ENCODE data around the gene ARHGEF25. TPM values are rescaled to one million over a fixed set of nuclear protein-coding genes. Genes with fewer than 3 reads are reported as not detected.
"Not testable (repeated sequence)": the region's sequence is repeated elsewhere in the genome, so short reads cannot be mapped to it uniquely, and the experiment has no call there.

The ARHGEF25 gene
- total and polyA plus RNA-seq, 2 of the 4 experiments (the other 2 are of a cell fraction) = 6.3 to 17.9 TPM

- H3K56ac ChIP-seq (ENCODE audit: extremely low read depth, insufficient read depth, low read length); BruUV-seq (replicated peaks); H3K27me3 ChIP-seq (ENCODE audit: control insufficient read depth, insufficient read depth, low read length); CTCF ChIA-PET; POLR2A ChIA-PET (ENCODE audit: unreplicated experiment); H3K4me2 ChIP-seq (ENCODE audit: low read depth, low read length); H2AK5ac ChIP-seq (ENCODE audit: low read depth, low read length); H2AFZ ChIP-seq (replicated peaks; ENCODE audit: low read length, poor library complexity); DNase-seq; H2BK120ac ChIP-seq (ENCODE audit: low read depth, low read length); H2BK15ac ChIP-seq (ENCODE audit: low read depth, low read length); H4K8ac ChIP-seq (ENCODE audit: low read depth in 2 of 2, low read length in 2 of 2); intact Hi-C loops (cut with micrococcal nuclease); in situ Hi-C loops (cut with MboI; ENCODE audit: low sequenced_read_pairs); H4K5ac ChIP-seq (ENCODE audit: low read depth, low read length); ATAC-seq (ENCODE audit: low read depth); H3K9me3 ChIP-seq (ENCODE audit: control insufficient read depth, insufficient read depth, low read length); H3K14ac ChIP-seq (replicated peaks; ENCODE audit: low read depth, low read length); H3K27ac ChIP-seq (ENCODE audit: insufficient read depth, low read length); H3K4me3 ChIP-seq (ENCODE audit: insufficient read depth, low read depth, low read length); H2BK5ac ChIP-seq (ENCODE audit: low read depth, low read length, poor library complexity, severe bottlenecking); H3K4me1 ChIP-seq (ENCODE audit: control insufficient read depth, insufficient read depth, low read length); H3K9me1 ChIP-seq (ENCODE audit: insufficient read depth, low read length); H3K79me1 ChIP-seq (ENCODE audit: low read depth in 1 of 2, low read length in 2 of 2); H2AK9ac ChIP-seq (replicated peaks; ENCODE audit: low read depth, low read length, poor library complexity); H4K91ac ChIP-seq (ENCODE audit: insufficient read depth, low read depth, low read length); H4K20me1 ChIP-seq (ENCODE audit: insufficient read depth, low read length); H2BK20ac ChIP-seq (ENCODE audit: low read depth, low read length); H3K36me3 ChIP-seq (ENCODE audit: control insufficient read depth, insufficient read depth, low read length); H3K23ac ChIP-seq (ENCODE audit: low read depth, low read length); H3K9ac ChIP-seq (ENCODE audit: low read depth, low read length); H3K4ac ChIP-seq (ENCODE audit: low read depth, low read length); H3K18ac ChIP-seq (ENCODE audit: low read depth, low read length): not testable (repeated sequence)
- 80% methylated on average over 5 of the region's 34 CpGs; no CpG with 5 or more reads in 1 of the 2 experiments for WGBS, 2 experiments (ENCODE audit: extremely low coverage in 2 of 2, insufficient read length in 1 of 2)
- dilution Hi-C loops (cut with HindIII; ENCODE audit: low sequenced_read_pairs, unreplicated experiment) = loop anchor here (25.0 kb wide), 1 partner anchor 103 kb away; the partner anchor contains the start of gene KIF5A
Observed at GRCh38 chr12:57665066-57665820, 54.0 kb downstream of the ARHGEF25 start.

Other genes with a start within 250 kb of the ARHGEF25 start
- gene R3HDM2, start 180.4 kb upstream of the ARHGEF25 start, total RNA-seq (2012; rRNA removed) = 6.1 and 7.5 TPM in 2 replicates
- 28.4 and 30.2 TPM in 2 replicates for gene R3HDM2, start 180.4 kb upstream of the ARHGEF25 start, polyA plus RNA-seq (2012; rRNA removed)
- not detected in 2 replicates for gene INHBC, start 176.7 kb upstream of the ARHGEF25 start, total RNA-seq (2012; rRNA removed)
- 0.06 and 0.09 TPM in 2 replicates for gene INHBC, start 176.7 kb upstream of the ARHGEF25 start, polyA plus RNA-seq (2012; rRNA removed)
- 0.56 and 0.90 TPM in 2 replicates for gene INHBE, start 156.1 kb upstream of the ARHGEF25 start, total RNA-seq (2012; rRNA removed)
- gene INHBE, start 156.1 kb upstream of the ARHGEF25 start, polyA plus RNA-seq (2012; rRNA removed) = 1.2 and 1.7 TPM in 2 replicates
- 1.3 and 1.4 TPM in 2 replicates for gene GLI1, start 151.7 kb upstream of the ARHGEF25 start, total RNA-seq (2012; rRNA removed)
- gene GLI1, start 151.7 kb upstream of the ARHGEF25 start, polyA plus RNA-seq (2012; rRNA removed) = 3.6 and 3.8 TPM in 2 replicates
- gene ARHGAP9, start 131.6 kb upstream of the ARHGEF25 start, total RNA-seq (2012; rRNA removed) = 0.18 and 0.28 TPM in 2 replicates
- 0.65 and 0.79 TPM in 2 replicates for gene ARHGAP9, start 131.6 kb upstream of the ARHGEF25 start, polyA plus RNA-seq (2012; rRNA removed)
- 127 and 156 TPM in 2 replicates for gene MARS1, start 123.4 kb upstream of the ARHGEF25 start, total RNA-seq (2012; rRNA removed)
- gene MARS1, start 123.4 kb upstream of the ARHGEF25 start, polyA plus RNA-seq (2012; rRNA removed) = 164 and 167 TPM in 2 replicates
- 12.2 and 19.4 TPM in 2 replicates for gene DDIT3, start 90.9 kb upstream of the ARHGEF25 start, total RNA-seq (2012; rRNA removed)
- 29.8 and 54.4 TPM in 2 replicates for gene DDIT3, start 90.9 kb upstream of the ARHGEF25 start, polyA plus RNA-seq (2012; rRNA removed)
- gene MBD6, start 88.6 kb upstream of the ARHGEF25 start, total RNA-seq (2012; rRNA removed) = 0.90 and 1.4 TPM in 2 replicates
- 7.9 and 9.3 TPM in 2 replicates for gene MBD6, start 88.6 kb upstream of the ARHGEF25 start, polyA plus RNA-seq (2012; rRNA removed)
- gene DCTN2, start 64.2 kb upstream of the ARHGEF25 start, total RNA-seq (2012; rRNA removed) = 114 and 125 TPM in 2 replicates
- gene DCTN2, start 64.2 kb upstream of the ARHGEF25 start, polyA plus RNA-seq (2012; rRNA removed) = 107 and 130 TPM in 2 replicates
- under 0.01 and 0.18 TPM in 2 replicates for gene KIF5A, start 61.4 kb upstream of the ARHGEF25 start, total RNA-seq (2012; rRNA removed)
- 0.09 and 0.15 TPM in 2 replicates for gene KIF5A, start 61.4 kb upstream of the ARHGEF25 start, polyA plus RNA-seq (2012; rRNA removed)
- gene PIP4K2C, start 20.2 kb upstream of the ARHGEF25 start, total RNA-seq (2012; rRNA removed) = 12.5 and 14.4 TPM in 2 replicates
- 20.0 and 23.1 TPM in 2 replicates for gene PIP4K2C, start 20.2 kb upstream of the ARHGEF25 start, polyA plus RNA-seq (2012; rRNA removed)
- gene DTX3, start 6.6 kb upstream of the ARHGEF25 start, total RNA-seq (2012; rRNA removed) = 2.8 and 2.9 TPM in 2 replicates
- 13.1 and 14.6 TPM in 2 replicates for gene DTX3, start 6.6 kb upstream of the ARHGEF25 start, polyA plus RNA-seq (2012; rRNA removed)
- 0.18 and 0.28 TPM in 2 replicates for gene B4GALNT1, start 21.8 kb downstream of the ARHGEF25 start, total RNA-seq (2012; rRNA removed)
- 0.62 and 0.66 TPM in 2 replicates for gene B4GALNT1, start 21.8 kb downstream of the ARHGEF25 start, polyA plus RNA-seq (2012; rRNA removed)
- gene OS9, start 82.7 kb downstream of the ARHGEF25 start, total RNA-seq (2012; rRNA removed) = 159 and 182 TPM in 2 replicates
- gene OS9, start 82.7 kb downstream of the ARHGEF25 start, polyA plus RNA-seq (2012; rRNA removed) = 188 and 272 TPM in 2 replicates
- gene AGAP2, start 127.3 kb downstream of the ARHGEF25 start, total RNA-seq (2012; rRNA removed) = 0.18 and 0.28 TPM in 2 replicates
- 0.03 and 0.07 TPM in 2 replicates for gene AGAP2, start 127.3 kb downstream of the ARHGEF25 start, polyA plus RNA-seq (2012; rRNA removed)
- 51.1 and 71.2 TPM in 2 replicates for gene TSPAN31, start 133.6 kb downstream of the ARHGEF25 start, total RNA-seq (2012; rRNA removed)
- 9.9 and 12.3 TPM in 2 replicates for gene TSPAN31, start 133.6 kb downstream of the ARHGEF25 start, polyA plus RNA-seq (2012; rRNA removed)
- gene CDK4, start 140.9 kb downstream of the ARHGEF25 start, total RNA-seq (2012; rRNA removed) = 239 and 297 TPM in 2 replicates
- 252 and 261 TPM in 2 replicates for gene CDK4, start 140.9 kb downstream of the ARHGEF25 start, polyA plus RNA-seq (2012; rRNA removed)
- gene MARCHF9, start 143.7 kb downstream of the ARHGEF25 start, total RNA-seq (2012; rRNA removed) = 1.1 TPM in 2 replicates
- 4.7 and 5.4 TPM in 2 replicates for gene MARCHF9, start 143.7 kb downstream of the ARHGEF25 start, polyA plus RNA-seq (2012; rRNA removed)
- gene CYP27B1, start 155.6 kb downstream of the ARHGEF25 start, total RNA-seq (2012; rRNA removed) = 0.36 and 0.56 TPM in 2 replicates
- 0.80 and 1.3 TPM in 2 replicates for gene CYP27B1, start 155.6 kb downstream of the ARHGEF25 start, polyA plus RNA-seq (2012; rRNA removed)
- 10.8 and 12.4 TPM in 2 replicates for gene METTL1, start 160.7 kb downstream of the ARHGEF25 start, total RNA-seq (2012; rRNA removed)
- 27.5 and 31.4 TPM in 2 replicates for gene METTL1, start 160.7 kb downstream of the ARHGEF25 start, polyA plus RNA-seq (2012; rRNA removed)
- gene EEF1AKMT3, start 161.2 kb downstream of the ARHGEF25 start, total RNA-seq (2012; rRNA removed) = 3.2 and 3.6 TPM in 2 replicates
- gene EEF1AKMT3, start 161.2 kb downstream of the ARHGEF25 start, polyA plus RNA-seq (2012; rRNA removed) = 7.6 and 8.1 TPM in 2 replicates
- 10.8 and 11.5 TPM in 2 replicates for gene TSFM, start 171.4 kb downstream of the ARHGEF25 start, total RNA-seq (2012; rRNA removed)
- 14.0 and 16.3 TPM in 2 replicates for gene TSFM, start 171.4 kb downstream of the ARHGEF25 start, polyA plus RNA-seq (2012; rRNA removed)
- 1.1 and 1.3 TPM in 2 replicates for gene AVIL, start 207.3 kb downstream of the ARHGEF25 start, total RNA-seq (2012; rRNA removed)
- 2.1 and 2.5 TPM in 2 replicates for gene AVIL, start 207.3 kb downstream of the ARHGEF25 start, polyA plus RNA-seq (2012; rRNA removed)
- gene CTDSP2, start 235.3 kb downstream of the ARHGEF25 start, total RNA-seq (2012; rRNA removed) = 79.4 and 114 TPM in 2 replicates
- gene CTDSP2, start 235.3 kb downstream of the ARHGEF25 start, polyA plus RNA-seq (2012; rRNA removed) = 150 and 156 TPM in 2 replicates

All from IMR-90 (cell line).